A549 (cell line): ENCODE results near the gene SH3PXD2B. TPM values are rescaled to one million over a fixed set of nuclear protein-coding genes. Genes with fewer than 3 reads are reported as not detected.
"Not testable (repeated sequence)": the region's sequence is repeated elsewhere in the genome, so short reads cannot be mapped to it uniquely, and the experiment has no call there.

Experiments used
- ATAC-seq, 2 experiments: fragments of 200-7000 bp in 1 of 2; fragments of >200 bp in 1 of 2; cut with Nextera tagmentation in 1 of 2; cut with Tn5 transposase in 1 of 2; 3 replicates each; pipeline versions ENCODE4 v1.8.0 to v1.9.1; 2018 to 2020; ENCODE audit warnings: mild to moderate bottlenecking in 1 of 2, moderate library complexity in 1 of 2
- CTCF ChIA-PET: fragments of 300-600 bp; sonication (Branson Sonifier 250); formaldehyde crosslinking; extraction: SDS; loops from one replicate; lab custom pipeline; 2021; ENCODE audit warnings: antibody characterized with exemption, inconsistent platforms; lab: Yijun Ruan, JAX
- POLR2A ChIA-PET: fragments of 350-600 bp; formaldehyde crosslinking; extraction: SDS; loops from one replicate; lab custom pipeline; 2021; ENCODE audit warnings: antibody characterized with exemption, inconsistent platforms; lab: Yijun Ruan, JAX
- DNase-seq, 2 experiments: peaks; one replicate each; pipeline versions ENCODE4 v3.0.0 to v3.0.0-alpha.2; 2011 to 2016; ENCODE audit warnings: low read depth in 1 of 2, low spot score in 1 of 2
- FAIRE-seq: peaks from 2 replicates; lab custom pipeline; 2011; peaks lifted over from hg19 to GRCh38; lab: Jason Lieb, UNC
- H3K27ac ChIP-seq, 2 experiments: fragments of >200 bp; sonication (Bioruptor Twin); formaldehyde crosslinking; 3 replicates each; pipeline ENCODE4 v1.5.1; 2016 to 2017
- H3K4me1 ChIP-seq: fragments of >200 bp; sonication (Bioruptor Twin); formaldehyde crosslinking; 3 replicates; pipeline ENCODE4 v1.6.1; 2016
- H3K4me2 ChIP-seq: fragments of >200 bp; sonication (Bioruptor Twin); formaldehyde crosslinking; 3 replicates; pipeline ENCODE4 v1.6.1; 2016
- H3K4me3 ChIP-seq: fragments of >200 bp; sonication (Bioruptor Twin); formaldehyde crosslinking; 3 replicates; pipeline ENCODE4 v1.5.1; 2016
- H3K9me3 ChIP-seq: fragments of >200 bp; sonication (Bioruptor Twin); formaldehyde crosslinking; 3 replicates; pipeline ENCODE4 v1.6.1; 2016
- BHLHE40 ChIP-seq: IDR thresholded peaks from 2 replicates; pipeline ENCODE4 v1.6.1; 2012; ENCODE audit warnings: low read depth, low read length, inconsistent platforms
- CEBPB ChIP-seq, 2 experiments: fragments of >200 bp in 1 of 2; sonication (Bioruptor Twin) in 1 of 2; formaldehyde crosslinking in 1 of 2; IDR thresholded peaks; 2 replicates each; pipeline ENCODE4 v1.6.1; 2012 to 2016
- CHD4 ChIP-seq: fragments of 200-600 bp; sonication (generic); IDR thresholded peaks from 2 replicates; pipeline ENCODE4 v1.6.1; 2016; ENCODE audit warnings: antibody characterized with exemption, mild to moderate bottlenecking, borderline replicate concordance
- EP300 ChIP-seq, 2 experiments: fragments of >200 bp; sonication (Bioruptor Twin); formaldehyde crosslinking; IDR thresholded peaks; 2 replicates in 1 of 2; 3 replicates in 1 of 2; pipeline ENCODE4 v1.6.1; 2016 to 2017
- ESRRA ChIP-seq: fragments of 150-350 bp; IDR thresholded peaks from 2 replicates; pipeline ENCODE4 v1.6.1; 2014; ENCODE audit warnings: mild to moderate bottlenecking, low read length, borderline replicate concordance
- FOXS1 ChIP-seq: fragments of 250-450 bp; sonication (Bioruptor Pico); IDR thresholded peaks from 2 replicates; pipeline ENCODE4 v1.5.0; 2020; ENCODE audit warnings: mild to moderate bottlenecking, moderate library complexity
- HEYL ChIP-seq: fragments of 250-450 bp; sonication (Bioruptor Pico); IDR thresholded peaks from 2 replicates; pipeline ENCODE4 v1.8.0; 2021; ENCODE audit warnings: mild to moderate bottlenecking, moderate library complexity
- HOXB13 ChIP-seq: fragments of 250-450 bp; sonication (Bioruptor Pico); IDR thresholded peaks from 2 replicates; pipeline ENCODE4 v1.5.0; 2020; ENCODE audit warnings: low read depth, mild to moderate bottlenecking, moderate library complexity
- HOXB5 ChIP-seq: fragments of 250-450 bp; sonication (Bioruptor Pico); IDR thresholded peaks from 2 replicates; pipeline ENCODE4 v1.5.0; 2020; ENCODE audit warnings: mild to moderate bottlenecking, moderate library complexity
- JUN ChIP-seq, 2 experiments: fragments of >200 bp; sonication (Bioruptor Twin); formaldehyde crosslinking; IDR thresholded peaks; 2 replicates in 1 of 2; 3 replicates in 1 of 2; pipeline ENCODE4 v1.6.1; 2016 to 2017
- KDM1A ChIP-seq: fragments of 200-600 bp; sonication (generic); IDR thresholded peaks from 2 replicates; pipeline ENCODE4 v1.6.1; 2016; ENCODE audit warnings: low read depth, mild to moderate bottlenecking
- MAFK ChIP-seq: fragments of 450-650 bp; IDR thresholded peaks from 2 replicates; pipeline ENCODE4 v1.6.1; 2014; ENCODE audit not compliant: partially characterized antibody
- MYC ChIP-seq: IDR thresholded peaks from 2 replicates; pipeline ENCODE4 v1.6.1; 2012; ENCODE audit warnings: mild to moderate bottlenecking, inconsistent platforms, low read length, improper control_type of control experiment, borderline replicate concordance
- NFE2L2 ChIP-seq: fragments of 150-350 bp; conservative IDR thresholded peaks from 2 replicates; pipeline ENCODE4 v1.6.1; 2014; ENCODE audit warnings: low read length
- NPAS2 ChIP-seq: fragments of 250-450 bp; sonication (Bioruptor Pico); IDR thresholded peaks from 2 replicates; pipeline ENCODE4 v1.8.0; 2022; ENCODE audit warnings: mild to moderate bottlenecking, moderate library complexity, borderline replicate concordance
- NR3C1 ChIP-seq: fragments of >200 bp; sonication (Bioruptor Twin); formaldehyde crosslinking; IDR thresholded peaks from 3 replicates; pipeline ENCODE4 v1.6.1; 2017
- RAD21 ChIP-seq, 2 experiments: fragments of >200 bp in 1 of 2; sonication (Bioruptor Twin) in 1 of 2; formaldehyde crosslinking in 1 of 2; IDR thresholded peaks in 1 of 2; conservative IDR thresholded peaks in 1 of 2; 2 replicates in 1 of 2; 3 replicates in 1 of 2; pipeline ENCODE4 v1.6.1; 2012 to 2018; ENCODE audit warnings: inconsistent platforms in 1 of 2
- RARB ChIP-seq: fragments of 250-450 bp; sonication (Bioruptor Pico); IDR thresholded peaks from 2 replicates; pipeline ENCODE4 v1.8.0; 2021; ENCODE audit warnings: mild to moderate bottlenecking, moderate library complexity
- RCOR1 ChIP-seq: fragments of 150-350 bp; IDR thresholded peaks from 2 replicates; pipeline ENCODE4 v1.6.1; 2014; ENCODE audit warnings: antibody characterized with exemption, low read length, low read depth
- RFX5 ChIP-seq: fragments of 450-650 bp; IDR thresholded peaks from 2 replicates; pipeline ENCODE4 v1.7.1; 2014; ENCODE audit warnings: antibody characterized with exemption, mild to moderate bottlenecking, moderate library complexity
- RNF2 ChIP-seq: fragments of 200-600 bp; sonication (generic); IDR thresholded peaks from 2 replicates; pipeline ENCODE4 v1.6.1; 2016; ENCODE audit warnings: low read depth, mild to moderate bottlenecking, antibody characterized with exemption, moderate library complexity, borderline replicate concordance
- SMC3 ChIP-seq: fragments of >200 bp; sonication (Bioruptor Twin); formaldehyde crosslinking; IDR thresholded peaks from 3 replicates; pipeline ENCODE4 v1.6.1; 2018; ENCODE audit warnings: inconsistent platforms
- SREBF2 ChIP-seq: fragments of 450-650 bp; IDR thresholded peaks from 2 replicates; pipeline ENCODE4 v1.6.1; 2014; ENCODE audit warnings: mild to moderate bottlenecking, moderate library complexity
- ZFP36 ChIP-seq: fragments of 450-650 bp; IDR thresholded peaks from 2 replicates; pipeline ENCODE4 v1.6.1; 2014; ENCODE audit warnings: borderline replicate concordance; ENCODE audit not compliant: partially characterized antibody
- ZSCAN20 ChIP-seq: fragments of 250-450 bp; sonication (Bioruptor Pico); IDR thresholded peaks from 2 replicates; pipeline ENCODE4 v1.8.0; 2022; ENCODE audit warnings: mild to moderate bottlenecking, moderate library complexity
- WGBS: methylation state at CpG from one replicate; pipeline ENCODE4 v1.1.6; 2017; ENCODE audit errors: missing lambda C conversion rate; 5-methylcytosine and 5-hydroxymethylcytosine counted together
- polyA plus RNA-seq, 4 experiments: library from polyadenylated mRNA; depleted of rRNA in 3 of 4; stranded (reverse); fragments of >200 nt; fragmentation: RNase III in 1 of 4; extraction: RNeasy Plus Mini Kit Qiagen cat#74134 plus additional on column Dnase treatment in 1 of 4; gene quantifications; 2 replicates in 3 of 4; 3 replicates in 1 of 4; pipeline ENCODE4 v1.2.3, GENCODE V29; 2011 to 2017
- TF ChIP-seq, protein P1 (sequence below): fragments of 450-650 bp; IDR thresholded peaks from 2 replicates; pipeline ENCODE4 v1.6.1; 2014; ENCODE audit warnings: antibody characterized with exemption
- TF ChIP-seq, protein P2 (sequence below): fragments of 250-450 bp; sonication (Bioruptor Pico); IDR thresholded peaks from 2 replicates; pipeline ENCODE4 v1.5.0; 2020; ENCODE audit warnings: low read depth, mild to moderate bottlenecking, moderate library complexity
- TF ChIP-seq, protein P3 (sequence below): fragments of 150-350 bp; IDR thresholded peaks from 2 replicates; pipeline ENCODE4 v1.6.1; 2014; ENCODE audit warnings: low read depth, mild to moderate bottlenecking, low read length

The SH3PXD2B gene
- polyA plus RNA-seq, 2 of the 4 experiments (the other 2 are of a cell fraction), result 15.1 to 15.5 TPM

DNA sequence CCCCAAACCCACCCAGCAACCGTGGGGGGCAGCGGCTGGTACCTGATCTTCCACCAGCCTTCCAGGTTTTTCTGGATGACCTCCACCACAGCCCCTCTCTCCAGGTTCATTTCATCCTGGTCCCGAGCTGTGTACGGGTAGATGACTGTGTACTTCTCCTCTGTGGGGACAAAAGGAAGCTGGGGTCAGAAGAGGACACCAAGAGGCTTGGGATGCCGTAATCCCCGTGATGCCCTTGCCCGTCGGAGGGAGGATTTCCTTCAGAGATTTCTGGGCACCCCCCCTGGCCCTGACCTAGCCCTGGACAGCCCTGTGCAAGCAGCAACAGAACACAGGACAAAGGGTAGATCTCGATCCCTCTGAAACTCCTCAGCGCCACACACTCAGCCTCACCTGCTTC, 100.5 kb downstream of the SH3PXD2B start (continued):
- no peak for TF ChIP-seq SMC3
- TF ChIP-seq, protein P1, sequence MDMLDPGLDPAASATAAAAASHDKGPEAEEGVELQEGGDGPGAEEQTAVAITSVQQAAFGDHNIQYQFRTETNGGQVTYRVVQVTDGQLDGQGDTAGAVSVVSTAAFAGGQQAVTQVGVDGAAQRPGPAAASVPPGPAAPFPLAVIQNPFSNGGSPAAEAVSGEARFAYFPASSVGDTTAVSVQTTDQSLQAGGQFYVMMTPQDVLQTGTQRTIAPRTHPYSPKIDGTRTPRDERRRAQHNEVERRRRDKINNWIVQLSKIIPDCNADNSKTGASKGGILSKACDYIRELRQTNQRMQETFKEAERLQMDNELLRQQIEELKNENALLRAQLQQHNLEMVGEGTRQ, result no peak
- no peak for TF ChIP-seq MAFK
- no peak for TF ChIP-seq JUN (IDR thresholded peaks at IDR 0.05)
- no peak for TF ChIP-seq NFE2L2
- no peak for TF ChIP-seq NR3C1
- no peak for TF ChIP-seq SREBF2
- no peak for TF ChIP-seq RAD21 (conservative IDR thresholded peaks at IDR 0.05 in 1 of 2, IDR thresholded peaks at IDR 0.05 in 1 of 2)

DNA sequence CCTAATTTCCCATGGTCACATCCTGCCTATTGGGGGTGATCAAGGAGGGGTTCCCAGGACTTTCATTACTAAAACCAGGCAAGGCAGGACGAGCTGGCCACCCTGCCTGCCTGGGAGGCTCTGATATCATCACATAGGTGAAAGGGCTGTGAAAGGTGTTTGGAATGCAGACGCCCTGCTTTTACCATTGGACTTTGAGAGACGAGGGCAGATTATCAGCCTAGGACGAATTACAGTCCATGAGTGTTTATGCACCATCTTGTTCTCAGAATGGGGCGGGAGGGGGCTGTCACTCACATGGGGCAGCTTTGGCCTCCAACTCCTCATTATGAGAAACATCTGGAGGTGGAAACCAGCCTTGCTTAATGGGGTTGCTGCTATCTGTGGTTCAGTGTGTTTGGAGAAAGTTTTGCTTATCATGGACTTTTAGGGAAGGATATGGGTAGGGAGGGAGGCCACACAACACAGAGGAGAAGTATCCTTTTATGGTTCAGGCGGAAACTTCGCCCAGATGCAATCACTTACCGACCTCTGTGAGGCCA, 101.0 kb downstream of the SH3PXD2B start:
- Histone ChIP-seq H3K4me3 (no peak overlapping the region), H3K27ac (no peak overlapping the region), H3K4me1 (no peaks in the 10 kb centered on the region), H3K4me2 (no peak overlapping the region), H3K9me3 (no peaks in the 10 kb centered on the region)
- ATAC-seq (no peak), DNase-seq (no peak), FAIRE-seq (no peak)
- TF ChIP-seq, protein P2, sequence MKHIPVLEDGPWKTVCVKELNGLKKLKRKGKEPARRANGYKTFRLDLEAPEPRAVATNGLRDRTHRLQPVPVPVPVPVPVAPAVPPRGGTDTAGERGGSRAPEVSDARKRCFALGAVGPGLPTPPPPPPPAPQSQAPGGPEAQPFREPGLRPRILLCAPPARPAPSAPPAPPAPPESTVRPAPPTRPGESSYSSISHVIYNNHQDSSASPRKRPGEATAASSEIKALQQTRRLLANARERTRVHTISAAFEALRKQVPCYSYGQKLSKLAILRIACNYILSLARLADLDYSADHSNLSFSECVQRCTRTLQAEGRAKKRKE (CRISPR knock-in tag), result no peak
- no peak for TF ChIP-seq BHLHE40
- no peak for TF ChIP-seq RAD21 (conservative IDR thresholded peaks at IDR 0.05 in 1 of 2, IDR thresholded peaks at IDR 0.05 in 1 of 2)
- TF ChIP-seq, protein P3, sequence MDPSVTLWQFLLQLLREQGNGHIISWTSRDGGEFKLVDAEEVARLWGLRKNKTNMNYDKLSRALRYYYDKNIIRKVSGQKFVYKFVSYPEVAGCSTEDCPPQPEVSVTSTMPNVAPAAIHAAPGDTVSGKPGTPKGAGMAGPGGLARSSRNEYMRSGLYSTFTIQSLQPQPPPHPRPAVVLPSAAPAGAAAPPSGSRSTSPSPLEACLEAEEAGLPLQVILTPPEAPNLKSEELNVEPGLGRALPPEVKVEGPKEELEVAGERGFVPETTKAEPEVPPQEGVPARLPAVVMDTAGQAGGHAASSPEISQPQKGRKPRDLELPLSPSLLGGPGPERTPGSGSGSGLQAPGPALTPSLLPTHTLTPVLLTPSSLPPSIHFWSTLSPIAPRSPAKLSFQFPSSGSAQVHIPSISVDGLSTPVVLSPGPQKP, result no peak
- TF ChIP-seq CEBPB (IDR thresholded peaks at IDR 0.05), result no peak
- TF ChIP-seq RARB (CRISPR knock-in tag), result no peak
- TF ChIP-seq RFX5, result no peak
- TF ChIP-seq RNF2, result no peak
- TF ChIP-seq KDM1A, result no peak
- no peak for TF ChIP-seq HOXB13 (CRISPR knock-in tag)
- no peak for TF ChIP-seq HEYL (CRISPR knock-in tag)
- no peak for TF ChIP-seq HOXB5 (CRISPR knock-in tag)
- ChIA-PET CTCF (no interaction called here), POLR2A (no interaction called here)
- WGBS, result 85% methylated on average over 8 of the region's 8 CpGs

DNA sequence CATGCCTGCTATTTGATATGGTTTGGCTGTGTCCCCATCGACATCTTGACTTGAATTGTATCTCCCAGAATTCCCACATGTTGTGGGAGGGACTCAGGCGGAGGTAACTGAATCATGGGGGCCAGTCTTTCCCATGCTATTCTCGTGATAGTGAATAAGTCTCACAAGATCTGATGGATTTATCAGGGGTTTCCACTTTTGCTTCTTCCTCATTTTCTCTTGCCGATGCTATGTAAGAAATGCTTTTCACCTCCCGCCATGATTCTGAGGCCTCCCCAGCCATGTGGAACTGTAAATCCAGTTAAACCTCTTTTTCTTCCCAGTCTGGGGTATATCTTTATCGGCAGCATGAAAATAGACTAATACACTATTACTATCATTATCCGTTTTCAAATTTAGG, 101.8 kb downstream of the SH3PXD2B start:
- POLR2A ChIA-PET, H3K9me3 ChIP-seq, H3K4me2 ChIP-seq, H3K4me3 ChIP-seq, H3K4me1 ChIP-seq, FAIRE-seq, DNase-seq, CTCF ChIA-PET, H3K27ac ChIP-seq, ATAC-seq: not testable (repeated sequence)
- 93% methylated on average over 7 of the region's 7 CpGs for WGBS

DNA sequence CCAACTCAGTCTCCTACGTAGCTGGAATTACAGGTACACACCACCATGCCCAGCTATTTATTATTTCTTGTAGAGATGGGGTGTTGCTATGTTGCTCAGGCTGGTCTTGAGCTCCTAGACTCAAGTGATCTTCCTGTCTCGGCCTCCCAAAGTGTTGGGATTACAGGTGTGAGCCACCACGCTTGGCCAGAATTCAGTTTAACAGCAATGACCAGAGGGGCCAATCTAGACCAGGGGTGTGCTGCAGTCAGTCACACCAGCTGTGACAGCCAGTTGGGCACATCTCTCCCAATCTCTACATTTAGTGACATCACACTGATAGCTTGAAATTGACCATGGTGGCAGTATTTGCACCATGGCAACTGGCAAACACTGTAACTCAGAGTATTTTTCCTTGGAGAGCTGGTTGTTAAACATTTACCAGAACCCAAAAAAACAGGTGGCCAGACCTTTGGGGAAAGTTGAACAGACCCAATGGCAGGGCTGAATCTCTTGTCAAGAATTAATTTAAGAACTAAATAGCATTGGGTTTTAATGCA, 103.0 kb downstream of the SH3PXD2B start:
- CTCF ChIA-PET, result no interaction called here
- FAIRE-seq, result no peak
- ATAC-seq, result no peak
- H3K4me1 ChIP-seq, result no peaks in the 10 kb centered on the region
- no peak overlapping the region for H3K4me3 ChIP-seq
- POLR2A ChIA-PET, result no interaction called here
- no peak for DNase-seq
- H3K9me3 ChIP-seq, result no peaks in the 10 kb centered on the region
- no peak overlapping the region for H3K27ac ChIP-seq
- 96% methylated on average over 3 of the region's 3 CpGs for WGBS
- H3K4me2 ChIP-seq, result no peak overlapping the region
- TF ChIP-seq RCOR1, result no peak
- TF ChIP-seq RFX5, result no peak
- TF ChIP-seq RAD21 (conservative IDR thresholded peaks at IDR 0.05 in 1 of 2, IDR thresholded peaks at IDR 0.05 in 1 of 2), result no peak
- no peak for TF ChIP-seq ZSCAN20 (CRISPR knock-in tag)
- TF ChIP-seq NPAS2, result no peak
- TF ChIP-seq JUN (IDR thresholded peaks at IDR 0.05), result no peak
- TF ChIP-seq ESRRA, result no peak
- TF ChIP-seq ZFP36, result no peak
- TF ChIP-seq BHLHE40, result no peak
- no peak for TF ChIP-seq EP300 (IDR thresholded peaks at IDR 0.05)
- no peak for TF ChIP-seq MYC
- TF ChIP-seq, protein P1, result no peak
- TF ChIP-seq RARB (CRISPR knock-in tag), result no peak
- no peak for TF ChIP-seq FOXS1 (CRISPR knock-in tag)
- TF ChIP-seq CHD4, result no peak
- no peak for TF ChIP-seq HOXB13 (CRISPR knock-in tag)
